Measurements from ENCODE around the gene ZC3H7A.

ZC3H7A gene

DNA sequence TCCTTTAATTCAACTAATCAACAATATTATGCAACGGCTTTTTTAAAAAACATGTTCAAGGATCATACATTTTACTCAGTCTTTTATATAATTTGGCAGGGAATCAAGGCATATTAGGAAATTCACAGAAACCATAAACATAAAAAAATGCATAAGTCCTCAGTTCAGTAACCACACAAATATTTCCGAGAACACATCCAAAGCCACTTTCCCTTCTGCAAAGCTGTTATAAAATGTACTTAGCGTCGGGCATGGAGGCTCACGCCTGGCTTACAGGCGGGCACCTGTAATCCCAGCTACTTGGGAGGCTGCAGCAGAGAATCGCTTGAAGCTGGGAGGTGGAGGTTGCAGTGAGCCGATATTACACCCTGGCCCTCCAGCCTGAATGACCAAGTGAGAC is 9.7 kb upstream of the ZC3H7A start:
- H2AFZ ChIP-seq (ENCODE audit: low read length): no peak overlapping the region
- no peaks in the 10 kb centered on the region for H3F3A ChIP-seq (ENCODE audit: low read depth)
- H3K4me1 ChIP-seq (ENCODE audit: insufficient read depth, low read length, poor library complexity, severe bottlenecking): no peaks in the 10 kb centered on the region
- no peaks in the 10 kb centered on the region for H3K9me3 ChIP-seq (ENCODE audit: insufficient read depth, low read depth, low read length)
- no peak overlapping the region for H3K4me2 ChIP-seq (ENCODE audit: low read depth, low read length, poor library complexity, severe bottlenecking)
- no peaks in the 10 kb centered on the region for H4K20me1 ChIP-seq (ENCODE audit: insufficient read depth, low read length, poor library complexity, severe bottlenecking)
- H3K9ac ChIP-seq (ENCODE audit: low read depth, low read length, poor library complexity, severe bottlenecking): no peak overlapping the region
- H3K9me2 ChIP-seq (replicated peaks; ENCODE audit: low read depth, low read length): no peaks in the 10 kb centered on the region
- TF ChIP-seq EZH2phosphoT487 (IDR thresholded peaks at IDR 0.05; ENCODE audit: borderline replicate concordance): no peak
- TF ChIP-seq, protein P1, sequence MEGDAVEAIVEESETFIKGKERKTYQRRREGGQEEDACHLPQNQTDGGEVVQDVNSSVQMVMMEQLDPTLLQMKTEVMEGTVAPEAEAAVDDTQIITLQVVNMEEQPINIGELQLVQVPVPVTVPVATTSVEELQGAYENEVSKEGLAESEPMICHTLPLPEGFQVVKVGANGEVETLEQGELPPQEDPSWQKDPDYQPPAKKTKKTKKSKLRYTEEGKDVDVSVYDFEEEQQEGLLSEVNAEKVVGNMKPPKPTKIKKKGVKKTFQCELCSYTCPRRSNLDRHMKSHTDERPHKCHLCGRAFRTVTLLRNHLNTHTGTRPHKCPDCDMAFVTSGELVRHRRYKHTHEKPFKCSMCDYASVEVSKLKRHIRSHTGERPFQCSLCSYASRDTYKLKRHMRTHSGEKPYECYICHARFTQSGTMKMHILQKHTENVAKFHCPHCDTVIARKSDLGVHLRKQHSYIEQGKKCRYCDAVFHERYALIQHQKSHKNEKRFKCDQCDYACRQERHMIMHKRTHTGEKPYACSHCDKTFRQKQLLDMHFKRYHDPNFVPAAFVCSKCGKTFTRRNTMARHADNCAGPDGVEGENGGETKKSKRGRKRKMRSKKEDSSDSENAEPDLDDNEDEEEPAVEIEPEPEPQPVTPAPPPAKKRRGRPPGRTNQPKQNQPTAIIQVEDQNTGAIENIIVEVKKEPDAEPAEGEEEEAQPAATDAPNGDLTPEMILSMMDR (conservative IDR thresholded peaks at IDR 0.05; ENCODE audit: low read length): no peak
- H3K79me2 ChIP-seq (ENCODE audit: insufficient read depth, low read length): no peaks in the 10 kb centered on the region
- no peak overlapping the region for H3K4me3 ChIP-seq (ENCODE audit: low read length, poor library complexity, severe bottlenecking)
- no peaks in the 10 kb centered on the region for H3K27me3 ChIP-seq (ENCODE audit: insufficient read depth, low read length, poor library complexity, severe bottlenecking)
- H3K36me3 ChIP-seq (ENCODE audit: insufficient read depth, low read length): no peaks in the 10 kb centered on the region

- no peaks in the 10 kb centered on the region for H3F3A ChIP-seq (ENCODE audit: low read depth)
- no peak overlapping the region for H3K4me2 ChIP-seq (ENCODE audit: low read depth, low read length, poor library complexity, severe bottlenecking)
- H3K9ac ChIP-seq (ENCODE audit: low read depth, low read length, poor library complexity, severe bottlenecking): no peak overlapping the region
- no peaks in the 10 kb centered on the region for H3K79me2 ChIP-seq (ENCODE audit: insufficient read depth, low read length)
- H3K4me1 ChIP-seq (ENCODE audit: insufficient read depth, low read length, poor library complexity, severe bottlenecking): no peaks in the 10 kb centered on the region
- H2AFZ ChIP-seq (ENCODE audit: low read length): no peak overlapping the region
- H3K27me3 ChIP-seq (ENCODE audit: insufficient read depth, low read length, poor library complexity, severe bottlenecking): no peaks in the 10 kb centered on the region
- H4K20me1 ChIP-seq (ENCODE audit: insufficient read depth, low read length, poor library complexity, severe bottlenecking): no peaks in the 10 kb centered on the region
- no peaks in the 10 kb centered on the region for H3K36me3 ChIP-seq (ENCODE audit: insufficient read depth, low read length)
- no peaks in the 10 kb centered on the region for H3K9me2 ChIP-seq (replicated peaks; ENCODE audit: low read depth, low read length)
- no peaks in the 10 kb centered on the region for H3K9me3 ChIP-seq (ENCODE audit: insufficient read depth, low read depth, low read length)
- TF ChIP-seq, protein P1 (conservative IDR thresholded peaks at IDR 0.05; ENCODE audit: low read length): no peak
- no peak for TF ChIP-seq EZH2phosphoT487 (IDR thresholded peaks at IDR 0.05; ENCODE audit: borderline replicate concordance)
- no peak overlapping the region for H3K4me3 ChIP-seq (ENCODE audit: low read length, poor library complexity, severe bottlenecking)
Observed at GRCh38 chr16:11805556-11805955, 8.5 kb upstream of the ZC3H7A start.

- Histone ChIP-seq H3K27me3 (ENCODE audit: insufficient read depth, low read length, poor library complexity, severe bottlenecking) (no peaks in the 10 kb centered on the region), H2AFZ (ENCODE audit: low read length) (no peak overlapping the region), H3K4me3 (ENCODE audit: low read length, poor library complexity, severe bottlenecking) (no peak overlapping the region), H3F3A (ENCODE audit: low read depth) (no peaks in the 10 kb centered on the region), H3K9me3 (ENCODE audit: insufficient read depth, low read depth, low read length) (no peaks in the 10 kb centered on the region), H3K4me2 (ENCODE audit: low read depth, low read length, poor library complexity, severe bottlenecking) (no peak overlapping the region), H3K79me2 (ENCODE audit: insufficient read depth, low read length) (peaks cover 2% of the 10 kb centered on the region), H3K9me2 (replicated peaks; ENCODE audit: low read depth, low read length) (no peaks in the 10 kb centered on the region), H4K20me1 (ENCODE audit: insufficient read depth, low read length, poor library complexity, severe bottlenecking) (no peaks in the 10 kb centered on the region), H3K4me1 (ENCODE audit: insufficient read depth, low read length, poor library complexity, severe bottlenecking) (peaks cover 8% of the 10 kb centered on the region), H3K36me3 (ENCODE audit: insufficient read depth, low read length) (no peaks in the 10 kb centered on the region), H3K9ac (ENCODE audit: low read depth, low read length, poor library complexity, severe bottlenecking) (no peak overlapping the region)
- no peak for TF ChIP-seq EZH2phosphoT487 (IDR thresholded peaks at IDR 0.05; ENCODE audit: borderline replicate concordance)
- TF ChIP-seq, protein P1 (conservative IDR thresholded peaks at IDR 0.05; ENCODE audit: low read length): no peak
Observed at GRCh38 chr16:11801481-11802021, 4.5 kb upstream of the ZC3H7A start.

All from Loucy (cell line).